Measurements from ENCODE around the gene UCP1.
A peak's percentile ranks its signal among the peaks of the same experiment; 100 is the strongest.
"Not testable (repeated sequence)": the region's sequence is repeated elsewhere in the genome, so short reads cannot be mapped to it uniquely, and the experiment has no call there.

UCP1 gene

DNA sequence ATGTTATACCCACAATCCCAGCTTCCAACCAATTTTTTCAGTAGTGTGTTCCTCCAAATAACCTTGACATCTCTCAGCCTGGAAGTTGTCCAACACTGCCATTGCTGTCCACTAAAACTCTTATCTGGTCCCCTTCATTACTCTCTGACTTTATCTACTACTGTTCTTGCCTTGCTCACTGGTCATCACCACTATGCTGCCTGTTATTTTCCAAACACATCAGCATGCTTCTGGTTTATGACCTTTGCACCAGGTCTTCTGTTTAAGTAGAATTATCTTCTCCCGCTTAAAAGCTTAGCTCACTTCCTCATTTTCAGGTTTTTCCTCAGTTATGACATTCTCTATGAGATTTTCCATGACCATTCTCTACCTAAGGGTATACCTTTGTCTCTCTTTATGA lies 39.3 kb downstream of the UCP1 start:
- DNase-seq = no peak

DNA sequence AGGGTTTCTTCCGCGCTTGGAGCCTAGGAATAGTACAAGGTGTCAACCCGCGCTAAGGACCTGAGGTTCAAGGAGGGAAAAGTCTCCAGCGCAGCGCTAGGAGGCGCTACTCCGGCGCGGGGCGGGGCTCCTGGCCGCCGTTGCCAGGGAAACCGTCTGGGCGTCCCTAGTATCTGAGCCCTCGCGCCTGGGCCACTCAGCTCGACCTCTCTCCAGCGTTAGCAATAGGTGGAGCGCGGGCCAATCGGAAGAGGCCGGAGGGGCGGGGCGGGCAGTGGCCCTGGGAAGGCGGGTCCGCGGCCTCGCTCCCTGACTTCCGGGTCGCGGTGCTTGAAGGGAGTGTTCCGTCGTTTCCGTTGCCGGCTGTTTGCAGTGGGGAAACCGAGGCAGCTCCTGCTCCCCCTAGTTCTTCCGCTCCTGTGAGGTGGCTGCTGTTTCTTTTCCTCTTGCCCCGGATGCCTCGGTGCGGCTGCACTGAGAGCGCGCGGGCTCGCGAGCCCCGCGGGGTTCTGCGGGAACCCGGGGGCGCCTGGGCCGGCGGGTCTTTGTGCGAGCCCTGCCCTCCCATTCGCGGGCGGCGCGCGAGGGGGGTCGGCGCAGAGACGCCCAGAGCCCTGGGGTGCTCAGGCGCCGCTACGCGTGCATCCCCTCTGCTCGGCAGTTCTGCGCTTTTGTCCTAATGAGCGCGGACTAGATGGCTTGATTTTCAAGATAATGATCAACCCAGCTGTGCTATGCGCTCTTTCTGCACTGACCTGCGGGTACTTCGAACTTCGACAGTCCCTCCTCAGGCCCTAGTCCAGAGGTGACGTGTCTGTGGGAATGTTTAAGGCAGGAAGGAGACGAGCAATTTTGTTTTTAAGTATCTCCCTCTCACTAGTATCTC lies 44.7 kb downstream of the UCP1 start, which contains the start of gene ELMOD2:
TSS of gene ELMOD2 (plus strand) at position 312 of the 886 bp plus-strand sequence. CDS start 1,261 bp downstream, outside the sequence.
- DNase-seq = peak; percentile 92

DNA sequence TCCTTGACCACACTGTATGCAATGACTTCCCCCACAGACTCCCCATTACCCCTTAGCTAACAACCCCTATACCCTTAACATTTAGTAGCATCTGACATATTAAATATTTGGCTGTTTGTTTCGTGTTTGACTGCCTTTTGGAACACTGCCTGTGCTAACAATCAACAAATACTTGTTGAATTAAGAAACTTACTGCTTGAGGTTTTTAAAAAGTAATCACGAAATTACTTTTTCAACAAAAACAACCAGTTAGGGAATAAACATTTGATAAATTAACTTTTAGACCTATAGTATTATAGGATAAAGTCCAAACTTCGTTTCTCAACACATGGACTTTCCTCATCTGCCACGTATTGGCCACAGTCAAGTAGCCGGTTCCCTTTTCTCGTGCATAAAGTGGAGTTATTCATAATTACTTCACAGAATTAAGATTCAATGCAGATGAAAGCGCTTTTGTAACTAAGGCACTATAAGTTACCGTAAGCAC lies 45.3 kb downstream of the UCP1 start:
- DNase-seq = no peak

DNA sequence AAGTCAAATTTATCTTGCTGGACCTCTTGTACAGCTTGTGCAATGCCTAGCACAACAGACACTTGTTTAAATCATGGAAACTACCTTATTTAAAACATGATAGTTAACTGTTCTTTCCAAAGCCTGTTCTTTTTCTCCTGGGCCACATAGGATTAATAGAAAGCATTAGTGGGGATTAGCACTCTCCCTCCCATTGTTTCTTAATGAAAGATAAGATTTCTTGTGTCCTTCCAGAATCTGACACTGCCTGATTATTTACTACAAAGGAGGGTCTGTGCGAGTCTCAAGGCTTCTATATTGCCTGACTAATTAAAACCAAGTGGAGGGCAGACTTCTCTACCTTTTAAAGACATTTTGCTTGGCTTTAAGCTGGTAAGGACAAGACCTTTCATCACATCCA lies 53.3 kb downstream of the UCP1 start:
- DNase-seq = no peak

DNA sequence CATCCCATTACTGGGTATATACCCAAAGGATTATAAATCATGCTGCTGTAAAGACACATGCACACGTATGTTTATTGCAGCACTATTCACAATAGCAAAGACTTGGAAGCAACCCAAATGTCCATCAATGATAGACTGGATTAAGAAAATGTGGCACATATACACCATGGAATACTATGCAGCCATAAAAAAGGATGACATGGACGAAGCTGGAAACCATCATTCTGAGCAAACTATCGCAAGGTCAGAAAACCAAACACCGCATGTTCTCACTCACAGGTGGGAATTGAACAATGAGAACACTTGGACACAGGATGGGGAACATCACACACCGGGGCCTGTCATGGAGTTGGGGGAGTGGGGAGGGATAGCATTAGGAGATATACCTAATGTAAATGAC lies 55.0 kb downstream of the UCP1 start:
- not testable (repeated sequence) for DNase-seq

Measured in NCI-H2171 treated with DMSO at 0.1 percent for 48 hours (cell line).